Erythroblast (primary cell): ENCODE results near the gene CXCR3.

Experiments used
- GATA1 ChIP-seq: IDR thresholded peaks from 2 replicates; pipeline ENCODE4 v1.6.1; 2011; ENCODE audit warnings: low read depth, mild to moderate bottlenecking, control low read depth, low read length, moderate library complexity
- POLR2A ChIP-seq: IDR thresholded peaks from 2 replicates; pipeline ENCODE4 v1.6.1; 2011; ENCODE audit warnings: mild to moderate bottlenecking, low read length

DNA sequence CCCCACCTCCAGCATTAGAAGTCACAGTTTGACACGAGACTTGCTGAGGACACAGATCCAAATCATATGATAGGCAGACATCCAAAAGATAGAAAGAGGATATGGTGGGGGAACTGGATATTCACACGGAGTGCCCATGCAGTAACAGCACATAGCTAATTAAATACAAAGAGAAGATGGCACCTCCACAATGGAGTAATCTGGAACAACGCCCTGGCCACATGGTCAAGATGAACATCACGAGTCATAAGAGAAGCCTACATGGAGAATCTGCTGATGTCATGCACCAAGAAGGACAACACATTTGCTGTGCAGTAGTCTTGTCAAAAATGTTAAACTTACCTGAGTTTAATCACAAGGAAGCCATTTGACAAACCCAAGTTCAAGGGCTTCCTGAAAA, 39.0 kb upstream of the CXCR3 start:
- no peak for TF ChIP-seq POLR2A
- TF ChIP-seq GATA1 = no peak
